ENCODE results near the gene PRR23C. TPM values are rescaled to one million over a fixed set of nuclear protein-coding genes. Genes with fewer than 3 reads are reported as not detected.
"Not testable (repeated sequence)": the region's sequence is repeated elsewhere in the genome, so short reads cannot be mapped to it uniquely, and the experiment has no call there.

PRR23C gene
- total and polyA plus RNA-seq, 5 donors = not detected

- no peak for ATAC-seq
- intact Hi-C loops (cut with DNase I) = no loop called here
- H3K4me3 ChIP-seq (ENCODE audit: low read length) = no peak overlapping the region
- H3K27ac ChIP-seq (ENCODE audit: low read length) = no peak overlapping the region
- no peak for DNase-seq
- no peaks in the 10 kb centered on the region for H3K9me3 ChIP-seq (ENCODE audit: control insufficient read depth, low read length)
- H3K4me1 ChIP-seq (ENCODE audit: control insufficient read depth, insufficient read depth, low read length) = no peaks in the 10 kb centered on the region
- WGBS = 72% methylated on average over 2 of the region's 2 CpGs
- H3K27me3 ChIP-seq (ENCODE audit: control insufficient read depth, insufficient read depth) = no peaks in the 10 kb centered on the region
Measured at GRCh38 chr3:139032326-139033002, 12.2 kb downstream of the PRR23C start.

- ATAC-seq; H3K27me3 ChIP-seq (ENCODE audit: control insufficient read depth, insufficient read depth); DNase-seq; H3K27ac ChIP-seq (ENCODE audit: low read length); H3K4me1 ChIP-seq (ENCODE audit: control insufficient read depth, insufficient read depth, low read length); H3K9me3 ChIP-seq (ENCODE audit: control insufficient read depth, low read length); H3K4me3 ChIP-seq (ENCODE audit: low read length); intact Hi-C loops (cut with DNase I): not testable (repeated sequence)
Measured at GRCh38 chr3:139030576-139030975, 14.1 kb downstream of the PRR23C start.

GRCh38 chr3:139024968-139025367 is 19.7 kb downstream of the PRR23C start:
- intact Hi-C loops (cut with DNase I) = no loop called here
- Histone ChIP-seq H3K9me3 (ENCODE audit: control insufficient read depth, low read length) (no peaks in the 10 kb centered on the region), H3K4me1 (ENCODE audit: control insufficient read depth, insufficient read depth, low read length) (no peaks in the 10 kb centered on the region), H3K27me3 (ENCODE audit: control insufficient read depth, insufficient read depth) (no peaks in the 10 kb centered on the region), H3K27ac (ENCODE audit: low read length) (no peak overlapping the region), H3K4me3 (ENCODE audit: low read length) (no peak overlapping the region)
- DNase-seq (no peak), ATAC-seq (no peak)
- 86% methylated on average over 2 of the region's 2 CpGs for WGBS

GRCh38 chr3:139020868-139021234 is 23.8 kb downstream of the PRR23C start, which contains the start of gene PRR23B:
TSS of gene PRR23B (minus strand) at chr3:139020926. CDS start at chr3:139020661, 265 bp downstream.
- intact Hi-C loops (cut with DNase I) = no loop called here
- no peak within 1 kb of the TSS for H3K27ac ChIP-seq (ENCODE audit: low read length)
- DNase-seq (no peak), ATAC-seq (no peak)
- no peak within 1 kb of the TSS for H3K4me3 ChIP-seq (ENCODE audit: low read length)
- WGBS = 50% methylated on average over 19 of the region's 19 CpGs
- H3K27me3 ChIP-seq (ENCODE audit: control insufficient read depth, insufficient read depth) = no peaks in the 10 kb centered on the region
- peaks cover 2% of the 10 kb centered on the region for H3K9me3 ChIP-seq (ENCODE audit: control insufficient read depth, low read length)
- no peaks in the 10 kb centered on the region for H3K4me1 ChIP-seq (ENCODE audit: control insufficient read depth, insufficient read depth, low read length)

- WGBS = 50% methylated on average over 81 of the region's 81 CpGs
Measured at GRCh38 chr3:139020036-139020867, 24.4 kb downstream of the PRR23C start.

GRCh38 chr3:139016430-139017048 is 28.2 kb downstream of the PRR23C start:
- ATAC-seq = no peak
- DNase-seq = no peak
- peaks cover 2% of the 10 kb centered on the region for H3K9me3 ChIP-seq (ENCODE audit: control insufficient read depth, low read length)
- no peaks in the 10 kb centered on the region for H3K27me3 ChIP-seq (ENCODE audit: control insufficient read depth, insufficient read depth)
- intact Hi-C loops (cut with DNase I) = no loop called here
- no peaks in the 10 kb centered on the region for H3K4me1 ChIP-seq (ENCODE audit: control insufficient read depth, insufficient read depth, low read length)
- H3K27ac ChIP-seq (ENCODE audit: low read length) = no peak overlapping the region
- H3K4me3 ChIP-seq (ENCODE audit: low read length) = no peak overlapping the region
- 73% methylated on average over 3 of the region's 3 CpGs for WGBS

More at GRCh38 chr3:139020036-139020867, 24.4 kb downstream of the PRR23C start:
- Histone ChIP-seq H3K4me3 (ENCODE audit: low read length) (no peak overlapping the region), H3K27ac (ENCODE audit: low read length) (no peak overlapping the region), H3K4me1 (ENCODE audit: control insufficient read depth, insufficient read depth, low read length) (no peaks in the 10 kb centered on the region), H3K9me3 (ENCODE audit: control insufficient read depth, low read length) (peaks cover 2% of the 10 kb centered on the region), H3K27me3 (ENCODE audit: control insufficient read depth, insufficient read depth) (no peaks in the 10 kb centered on the region)
- intact Hi-C loops (cut with DNase I) = no loop called here
- DNase-seq (peak in 1 of 3 donors; percentile 40), ATAC-seq (peak in 1 of 2 donors; percentile 25)

- H3K4me1 ChIP-seq (ENCODE audit: control insufficient read depth, insufficient read depth, low read length) = no peaks in the 10 kb centered on the region
- DNase-seq (peak in 2 of 3 donors; percentile 30 to 42), ATAC-seq (peak in 1 of 2 donors; percentile 14)
- H3K9me3 ChIP-seq (ENCODE audit: control insufficient read depth, low read length) = no peaks in the 10 kb centered on the region
- no peak within 1 kb of the TSS for H3K27ac ChIP-seq (ENCODE audit: low read length)
- H3K27me3 ChIP-seq (ENCODE audit: control insufficient read depth, insufficient read depth) = no peaks in the 10 kb centered on the region
- intact Hi-C loops (cut with DNase I) = no loop called here
- WGBS = 70% methylated on average over 60 of the region's 60 CpGs
- no peak within 1 kb of the TSS for H3K4me3 ChIP-seq (ENCODE audit: low read length)
Measured at GRCh38 chr3:139006051-139006716, 38.5 kb downstream of the PRR23C start, which contains the start of gene PRR23A. TSS of gene PRR23A (minus strand) at chr3:139006268. CDS start at chr3:139006268, 0 bp downstream.

GRCh38 chr3:139005356-139005993 is 39.2 kb downstream of the PRR23C start:
- Histone ChIP-seq H3K4me3 (ENCODE audit: low read length) (no peak overlapping the region), H3K9me3 (ENCODE audit: control insufficient read depth, low read length) (no peaks in the 10 kb centered on the region), H3K27me3 (ENCODE audit: control insufficient read depth, insufficient read depth) (no peaks in the 10 kb centered on the region), H3K27ac (ENCODE audit: low read length) (no peak overlapping the region), H3K4me1 (ENCODE audit: control insufficient read depth, insufficient read depth, low read length) (no peaks in the 10 kb centered on the region)
- 82% methylated on average over 45 of the region's 45 CpGs for WGBS
- no peak for ATAC-seq
- peak in 1 of 3 donors; percentile 41 for DNase-seq
- intact Hi-C loops (cut with DNase I) = no loop called here

- Histone ChIP-seq H3K4me3 (ENCODE audit: low read length) (no peak overlapping the region), H3K9me3 (ENCODE audit: control insufficient read depth, low read length) (no peaks in the 10 kb centered on the region), H3K27ac (ENCODE audit: low read length) (no peak overlapping the region), H3K27me3 (ENCODE audit: control insufficient read depth, insufficient read depth) (no peaks in the 10 kb centered on the region), H3K4me1 (ENCODE audit: control insufficient read depth, insufficient read depth, low read length) (no peaks in the 10 kb centered on the region)
- 80% methylated on average over 1 of the region's 1 CpG for WGBS
- DNase-seq = no peak
- intact Hi-C loops (cut with DNase I) = no loop called here
- ATAC-seq = no peak
Measured at GRCh38 chr3:138995706-138996105, 49.0 kb downstream of the PRR23C start.
